Uterus (tissue), 4 donors: ENCODE measurements around the gene COL23A1. TPM values are rescaled to one million over a fixed set of nuclear protein-coding genes. Genes with fewer than 3 reads are reported as not detected.

Experiments used
- DNase-seq, 2 donors: peaks; one replicate each; pipeline ENCODE4 v3.0.0-alpha.2; 2019 to 2020
- H3K27ac ChIP-seq, 2 donors: fragments of 200-600 bp; sonication (generic); 1 replicate in 1 of 2; 2 replicates in 1 of 2; pipeline ENCODE4 v1.5.1; 2016 to 2018
- H3K27me3 ChIP-seq, 2 donors: fragments of 200-600 bp; sonication (generic); one replicate each; pipeline ENCODE4 v1.5.1; 2018 to 2019; ENCODE audit warnings: control low read depth in 1 of 2
- H3K36me3 ChIP-seq, 2 donors: fragments of 200-600 bp; sonication (generic); one replicate each; pipeline ENCODE4 v1.5.1; 2019; ENCODE audit warnings: control low read depth in 1 of 2
- H3K4me1 ChIP-seq, 2 donors: fragments of 200-600 bp; sonication (generic); one replicate each; pipeline ENCODE4 v1.5.1; 2018 to 2019; ENCODE audit warnings: control low read depth in 1 of 2
- H3K4me3 ChIP-seq, 2 donors: fragments of 200-600 bp; sonication (generic); 1 replicate in 1 of 2; 2 replicates in 1 of 2; pipeline ENCODE4 v1.5.1; 2018 to 2019; ENCODE audit warnings: mild to moderate bottlenecking in 1 of 2
- H3K9me3 ChIP-seq, 2 donors: fragments of 200-600 bp; sonication (generic); one replicate each; pipeline ENCODE4 v1.5.1; 2019; ENCODE audit warnings: control low read depth in 1 of 2
- POLR2A ChIP-seq, 2 donors: fragments of 450-650 bp; IDR thresholded peaks; one replicate each; pipeline ENCODE4 v1.6.1; 2016; ENCODE audit warnings: antibody characterized with exemption in 2 of 2, mild to moderate bottlenecking in 1 of 2, moderate library complexity in 1 of 2
- intact Hi-C: fragments of 100-400 bp; cut with DNase I; formaldehyde crosslinking; loops from one replicate; pipeline ENCODE4 v1.15.1; 2023; ENCODE audit warnings: low total_unique reads
- total RNA-seq, 4 donors: library from RNA; depleted of rRNA in 3 of 4; stranded (reverse); fragments of >200 nt in 3 of 4; gene quantifications; one replicate each; pipeline versions ENCODE4 v1.1.0 to v1.2.4, GENCODE V29; 2014 to 2023
- TF ChIP-seq, protein P1 (sequence below), 4 experiments: fragments of 200-600 bp in 2 of 4; fragments of 450-650 bp in 2 of 4; sonication (generic) in 2 of 4; IDR thresholded peaks; one replicate each; pipeline ENCODE4 v1.5.1; 2016 to 2019; ENCODE audit warnings: antibody characterized with exemption in 4 of 4, mild to moderate bottlenecking in 2 of 4, moderate library complexity in 1 of 4
- donor health status: DM: yes; HTN: yes; CAD: no.

COL23A1 gene
- total RNA-seq, 4 donors from 2014 or later = 0.85 to 7.6 (median 2.0) TPM; not detected in 1

- H3K27ac ChIP-seq = no peak overlapping the region
- H3K4me1 ChIP-seq = no peaks in the 10 kb centered on the region
- no peak overlapping the region for H3K4me3 ChIP-seq
- DNase-seq = no peak
- H3K27me3 ChIP-seq = no peaks in the 10 kb centered on the region
- no peaks in the 10 kb centered on the region for H3K36me3 ChIP-seq
- intact Hi-C loops = no loop called here
- no peaks in the 10 kb centered on the region for H3K9me3 ChIP-seq
- TF ChIP-seq POLR2A (IDR thresholded peaks at IDR 0.05) = no peak
- TF ChIP-seq, protein P1, sequence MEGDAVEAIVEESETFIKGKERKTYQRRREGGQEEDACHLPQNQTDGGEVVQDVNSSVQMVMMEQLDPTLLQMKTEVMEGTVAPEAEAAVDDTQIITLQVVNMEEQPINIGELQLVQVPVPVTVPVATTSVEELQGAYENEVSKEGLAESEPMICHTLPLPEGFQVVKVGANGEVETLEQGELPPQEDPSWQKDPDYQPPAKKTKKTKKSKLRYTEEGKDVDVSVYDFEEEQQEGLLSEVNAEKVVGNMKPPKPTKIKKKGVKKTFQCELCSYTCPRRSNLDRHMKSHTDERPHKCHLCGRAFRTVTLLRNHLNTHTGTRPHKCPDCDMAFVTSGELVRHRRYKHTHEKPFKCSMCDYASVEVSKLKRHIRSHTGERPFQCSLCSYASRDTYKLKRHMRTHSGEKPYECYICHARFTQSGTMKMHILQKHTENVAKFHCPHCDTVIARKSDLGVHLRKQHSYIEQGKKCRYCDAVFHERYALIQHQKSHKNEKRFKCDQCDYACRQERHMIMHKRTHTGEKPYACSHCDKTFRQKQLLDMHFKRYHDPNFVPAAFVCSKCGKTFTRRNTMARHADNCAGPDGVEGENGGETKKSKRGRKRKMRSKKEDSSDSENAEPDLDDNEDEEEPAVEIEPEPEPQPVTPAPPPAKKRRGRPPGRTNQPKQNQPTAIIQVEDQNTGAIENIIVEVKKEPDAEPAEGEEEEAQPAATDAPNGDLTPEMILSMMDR (IDR thresholded peaks at IDR 0.05) = no peak
Observed at GRCh38 chr5:178277866-178278265, 312.3 kb downstream of the COL23A1 start.

GRCh38 chr5:178277346-178277745 lies 312.8 kb downstream of the COL23A1 start:
- intact Hi-C loops = no loop called here
- no peak overlapping the region for H3K27ac ChIP-seq
- H3K4me1 ChIP-seq = no peaks in the 10 kb centered on the region
- no peaks in the 10 kb centered on the region for H3K36me3 ChIP-seq
- no peak for DNase-seq
- no peaks in the 10 kb centered on the region for H3K27me3 ChIP-seq
- TF ChIP-seq, protein P1 (IDR thresholded peaks at IDR 0.05) = no peak
- no peak for TF ChIP-seq POLR2A (IDR thresholded peaks at IDR 0.05)
- H3K9me3 ChIP-seq = no peaks in the 10 kb centered on the region
- no peak overlapping the region for H3K4me3 ChIP-seq

GRCh38 chr5:178274781-178275537 lies 315.2 kb downstream of the COL23A1 start:
- Histone ChIP-seq H3K4me1 (no peaks in the 10 kb centered on the region), H3K4me3 (no peak overlapping the region), H3K36me3 (no peaks in the 10 kb centered on the region), H3K9me3 (no peaks in the 10 kb centered on the region), H3K27ac (no peak overlapping the region), H3K27me3 (no peaks in the 10 kb centered on the region)
- intact Hi-C loops = no loop called here
- no peak for TF ChIP-seq POLR2A (IDR thresholded peaks at IDR 0.05)
- TF ChIP-seq, protein P1 (IDR thresholded peaks at IDR 0.05) = no peak
- no peak for DNase-seq

DNA sequence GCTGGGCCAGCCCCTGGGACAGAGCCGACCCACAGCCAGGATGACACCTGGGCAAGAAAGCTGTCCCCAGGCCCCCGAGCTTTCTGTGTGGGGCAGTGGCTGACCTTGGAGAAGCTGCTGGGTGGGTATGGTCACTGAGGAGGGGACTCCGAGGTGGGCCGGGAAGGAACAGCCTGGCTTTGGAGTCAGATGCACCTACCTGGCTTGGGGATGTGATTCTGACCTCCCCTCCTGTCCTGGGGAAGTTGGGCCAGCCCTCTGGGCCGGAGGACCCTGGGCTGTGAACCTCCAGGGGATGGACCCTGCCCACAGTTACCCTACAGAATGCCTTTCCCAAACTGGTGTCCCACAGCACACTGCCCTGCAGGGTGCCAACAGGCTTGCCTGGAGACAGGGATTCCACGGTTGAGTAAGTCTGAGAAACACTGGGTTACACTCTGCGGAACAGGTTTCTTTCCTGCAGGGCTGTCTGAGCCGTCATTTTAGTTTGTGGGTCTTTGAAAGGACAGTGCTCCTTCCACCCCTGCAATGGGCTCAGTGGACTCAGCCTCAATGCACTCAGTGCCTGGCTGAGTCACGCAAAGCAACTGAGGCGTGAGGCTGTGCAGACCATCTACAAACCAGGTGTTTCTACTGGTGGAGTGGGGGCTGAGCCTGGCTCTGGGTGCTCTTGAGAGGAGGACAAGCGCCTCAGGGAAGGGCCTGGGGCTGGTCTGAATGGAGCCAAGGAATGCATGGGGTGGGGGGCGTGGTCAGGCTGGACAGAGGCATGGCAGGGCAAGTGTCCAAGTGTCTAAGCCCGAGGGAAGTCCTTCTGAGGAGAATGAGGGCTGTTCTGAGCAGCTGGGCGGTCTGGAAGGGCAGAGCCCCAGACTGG lies 316.3 kb downstream of the COL23A1 start:
- Histone ChIP-seq H3K27me3 (no peaks in the 10 kb centered on the region), H3K4me1 (no peaks in the 10 kb centered on the region), H3K9me3 (no peaks in the 10 kb centered on the region), H3K27ac (no peak overlapping the region), H3K36me3 (no peaks in the 10 kb centered on the region), H3K4me3 (no peak overlapping the region)
- DNase-seq = no peak
- intact Hi-C loops = no loop called here
- TF ChIP-seq, protein P1 (IDR thresholded peaks at IDR 0.05) = no peak
- no peak for TF ChIP-seq POLR2A (IDR thresholded peaks at IDR 0.05)

DNA sequence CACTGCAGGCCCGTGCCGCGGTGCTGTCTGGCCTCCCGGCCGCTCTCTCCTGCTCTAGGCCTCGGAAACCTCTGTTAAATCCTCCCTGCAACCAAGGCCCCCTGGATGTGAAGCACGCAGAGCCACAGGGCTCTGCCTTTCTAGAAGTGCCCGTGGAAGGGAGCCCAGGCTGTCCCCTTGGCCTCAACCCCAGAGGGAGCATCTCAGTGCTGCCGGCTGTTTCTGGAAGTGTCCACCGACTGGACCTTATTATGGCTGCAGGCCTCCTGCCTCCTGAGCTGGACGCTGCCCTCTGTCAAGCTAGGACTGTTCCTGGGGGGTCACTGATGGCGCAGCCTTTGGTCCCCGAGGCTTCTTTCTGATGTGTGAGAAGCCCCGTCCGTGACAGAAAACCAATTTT lies 317.2 kb downstream of the COL23A1 start:
- no peak overlapping the region for H3K4me3 ChIP-seq
- no peaks in the 10 kb centered on the region for H3K27me3 ChIP-seq
- H3K9me3 ChIP-seq = no peaks in the 10 kb centered on the region
- DNase-seq = no peak
- H3K27ac ChIP-seq = no peak overlapping the region
- no peaks in the 10 kb centered on the region for H3K36me3 ChIP-seq
- no peaks in the 10 kb centered on the region for H3K4me1 ChIP-seq
- TF ChIP-seq POLR2A (IDR thresholded peaks at IDR 0.05) = no peak
- TF ChIP-seq, protein P1 (IDR thresholded peaks at IDR 0.05) = no peak
- intact Hi-C loops = no loop called here
